ENCODE results near the gene ANKMY1.

Gene ANKMY1

DNA sequence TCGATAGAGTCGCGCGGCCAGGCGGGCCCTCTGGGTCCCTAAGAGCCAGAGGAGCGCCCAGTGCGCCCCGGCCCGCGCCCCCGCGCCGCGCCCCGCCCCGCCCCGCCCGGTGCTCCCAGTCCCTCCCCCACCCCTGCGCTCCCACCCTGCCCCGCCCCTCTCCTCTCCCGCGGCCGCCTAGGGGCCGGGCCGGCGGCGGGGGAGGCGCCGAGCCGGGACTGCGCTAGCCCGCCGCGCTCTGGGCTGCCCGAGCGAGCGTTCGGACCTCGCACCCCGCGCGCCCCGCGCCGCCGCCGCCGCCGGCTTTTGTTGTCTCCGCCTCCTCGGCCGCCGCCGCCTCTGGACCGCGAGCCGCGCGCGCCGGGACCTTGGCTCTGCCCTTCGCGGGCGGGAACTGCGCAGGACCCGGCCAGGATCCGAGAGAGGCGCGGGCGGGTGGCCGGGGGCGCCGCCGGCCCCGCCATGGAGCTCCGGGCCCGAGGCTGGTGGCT is 122.3 kb downstream of the ANKMY1 start, which contains the start of gene GPC1:
TSS of gene GPC1 (plus strand) at position 207 of the 491 bp plus-strand sequence. CDS start at position 463, 256 bp downstream.
- peaks cover 40% of the 10 kb centered on the region; the same call in 1 of the 2 replicates for H3K27me3 ChIP-seq (ENCODE audit: insufficient read depth, low read depth)
- no peaks in the 10 kb centered on the region for H3K36me3 ChIP-seq (ENCODE audit: insufficient read depth)
- peak within 1 kb of the TSS; percentile 73 for H2AFZ ChIP-seq (ENCODE audit: low read depth)
- H3K79me2 ChIP-seq (ENCODE audit: insufficient read depth, low read depth), result no peaks in the 10 kb centered on the region
- H4K20me1 ChIP-seq (ENCODE audit: insufficient read depth), result no peaks in the 10 kb centered on the region
- H3K4me1 ChIP-seq (ENCODE audit: low read depth, poor library complexity, severe bottlenecking), result no peaks in the 10 kb centered on the region
- no peak within 1 kb of the TSS for H3K27ac ChIP-seq
- no peak within 1 kb of the TSS for H3K9ac ChIP-seq
- TF ChIP-seq, protein P1, sequence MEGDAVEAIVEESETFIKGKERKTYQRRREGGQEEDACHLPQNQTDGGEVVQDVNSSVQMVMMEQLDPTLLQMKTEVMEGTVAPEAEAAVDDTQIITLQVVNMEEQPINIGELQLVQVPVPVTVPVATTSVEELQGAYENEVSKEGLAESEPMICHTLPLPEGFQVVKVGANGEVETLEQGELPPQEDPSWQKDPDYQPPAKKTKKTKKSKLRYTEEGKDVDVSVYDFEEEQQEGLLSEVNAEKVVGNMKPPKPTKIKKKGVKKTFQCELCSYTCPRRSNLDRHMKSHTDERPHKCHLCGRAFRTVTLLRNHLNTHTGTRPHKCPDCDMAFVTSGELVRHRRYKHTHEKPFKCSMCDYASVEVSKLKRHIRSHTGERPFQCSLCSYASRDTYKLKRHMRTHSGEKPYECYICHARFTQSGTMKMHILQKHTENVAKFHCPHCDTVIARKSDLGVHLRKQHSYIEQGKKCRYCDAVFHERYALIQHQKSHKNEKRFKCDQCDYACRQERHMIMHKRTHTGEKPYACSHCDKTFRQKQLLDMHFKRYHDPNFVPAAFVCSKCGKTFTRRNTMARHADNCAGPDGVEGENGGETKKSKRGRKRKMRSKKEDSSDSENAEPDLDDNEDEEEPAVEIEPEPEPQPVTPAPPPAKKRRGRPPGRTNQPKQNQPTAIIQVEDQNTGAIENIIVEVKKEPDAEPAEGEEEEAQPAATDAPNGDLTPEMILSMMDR (conservative IDR thresholded peaks at IDR 0.05; ENCODE audit: low read depth, low read length), result no peak
- H3K4me3 ChIP-seq (IDR thresholded peaks at IDR 0.05; ENCODE audit: insufficient read depth, low read depth, low read length), result no peak within 1 kb of the TSS
- peak within 1 kb of the TSS; percentile 67 for H3K4me2 ChIP-seq

DNA sequence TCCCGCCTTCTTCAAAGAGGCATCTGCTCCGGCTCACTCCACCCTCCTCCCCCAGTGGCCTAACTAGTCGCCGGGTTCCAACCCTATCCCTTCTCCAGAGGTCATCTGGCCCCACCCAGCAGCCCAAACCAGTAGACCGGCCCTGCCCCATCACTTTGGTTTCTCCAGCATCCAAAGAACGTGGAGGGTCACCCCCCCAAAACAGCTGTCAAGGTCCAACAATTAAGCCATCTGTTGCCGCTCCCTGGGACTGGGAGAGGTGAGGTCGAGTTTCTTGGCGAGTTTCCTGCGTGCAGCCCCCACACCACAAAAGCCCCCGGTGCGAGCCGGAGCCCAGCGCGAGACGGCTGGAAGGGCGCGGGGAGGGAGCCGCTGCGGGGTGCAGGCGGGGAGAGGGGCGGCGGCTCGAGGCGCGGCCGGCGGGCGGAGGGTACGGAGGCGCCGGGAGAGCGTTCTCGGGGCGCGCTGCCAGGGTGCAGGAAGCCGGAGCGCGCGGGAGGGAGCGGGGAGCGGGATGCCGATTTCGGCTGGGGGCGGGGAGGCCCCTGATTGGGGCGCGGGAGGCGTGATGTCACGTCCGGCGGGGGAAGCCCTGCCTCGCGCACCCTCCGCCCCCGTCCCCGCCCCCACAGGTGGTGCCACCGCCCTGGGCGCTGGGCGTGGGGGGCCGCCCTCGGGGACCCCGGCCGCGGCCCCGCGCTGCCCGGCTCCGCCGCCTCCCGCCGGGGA is 122.9 kb downstream of the ANKMY1 start:
- peaks cover 35% of the 10 kb centered on the region; the same call in 1 of the 2 replicates for H3K27me3 ChIP-seq (ENCODE audit: insufficient read depth, low read depth)
- H3K4me3 ChIP-seq (IDR thresholded peaks at IDR 0.05; ENCODE audit: insufficient read depth, low read depth, low read length), result no peak overlapping the region
- H4K20me1 ChIP-seq (ENCODE audit: insufficient read depth), result no peaks in the 10 kb centered on the region
- peak overlapping the region; percentile 67 for H3K4me2 ChIP-seq
- H3K36me3 ChIP-seq (ENCODE audit: insufficient read depth), result no peaks in the 10 kb centered on the region
- TF ChIP-seq, protein P1 (conservative IDR thresholded peaks at IDR 0.05; ENCODE audit: low read depth, low read length), result no peak
- peak overlapping the region; percentile 73; the same call in 1 of the 2 replicates for H2AFZ ChIP-seq (ENCODE audit: low read depth)
- no peaks in the 10 kb centered on the region for H3K79me2 ChIP-seq (ENCODE audit: insufficient read depth, low read depth)
- no peak overlapping the region for H3K27ac ChIP-seq
- no peaks in the 10 kb centered on the region for H3K4me1 ChIP-seq (ENCODE audit: low read depth, poor library complexity, severe bottlenecking)
- no peak overlapping the region for H3K9ac ChIP-seq

DNA sequence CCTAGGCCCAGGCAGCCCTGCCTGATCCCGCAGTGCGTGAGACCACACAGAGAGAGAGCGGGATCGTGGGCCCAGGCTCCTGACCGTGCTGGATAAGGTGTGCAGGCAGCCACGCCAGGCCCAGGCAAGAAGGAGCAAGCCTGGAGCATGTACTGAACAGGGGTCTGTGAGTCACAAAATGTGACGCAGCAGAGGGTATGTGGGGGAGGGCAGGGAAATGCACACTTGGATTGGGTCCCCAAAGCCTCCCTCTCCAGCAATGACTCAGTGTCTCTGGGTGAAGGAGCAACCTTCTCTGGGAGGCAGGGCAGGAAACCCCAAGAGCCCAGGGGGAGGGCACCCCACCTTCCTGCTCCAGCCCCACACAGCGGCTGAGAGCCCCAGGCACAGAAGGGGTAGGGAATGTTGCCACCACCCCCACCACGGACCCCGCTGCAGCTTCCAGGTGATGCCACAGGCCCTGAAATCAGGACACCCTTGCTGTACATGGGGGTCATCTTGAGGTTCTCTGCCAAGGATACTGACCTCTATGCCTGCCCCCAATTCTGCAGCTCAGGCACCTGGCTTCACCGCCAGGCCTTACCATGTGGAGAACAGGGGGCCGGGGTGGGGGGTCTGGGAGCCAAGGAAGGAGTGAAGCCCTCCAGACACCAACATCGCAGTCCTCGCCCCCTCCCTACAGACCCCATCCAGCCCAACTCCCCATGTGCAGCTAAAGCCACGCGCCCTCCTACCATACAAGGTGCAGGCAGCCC is 123.6 kb downstream of the ANKMY1 start:
- H3K27ac ChIP-seq, result no peak overlapping the region
- no peak overlapping the region for H3K9ac ChIP-seq
- no peaks in the 10 kb centered on the region for H3K36me3 ChIP-seq (ENCODE audit: insufficient read depth)
- H4K20me1 ChIP-seq (ENCODE audit: insufficient read depth), result no peaks in the 10 kb centered on the region
- no peaks in the 10 kb centered on the region for H3K79me2 ChIP-seq (ENCODE audit: insufficient read depth, low read depth)
- TF ChIP-seq, protein P1 (conservative IDR thresholded peaks at IDR 0.05; ENCODE audit: low read depth, low read length), result no peak
- H2AFZ ChIP-seq (ENCODE audit: low read depth), result peak overlapping the region; percentile 73; the same call in 1 of the 2 replicates
- peaks cover 31% of the 10 kb centered on the region; the same call in 1 of the 2 replicates for H3K27me3 ChIP-seq (ENCODE audit: insufficient read depth, low read depth)
- H3K4me3 ChIP-seq (IDR thresholded peaks at IDR 0.05; ENCODE audit: insufficient read depth, low read depth, low read length), result no peak overlapping the region
- H3K4me2 ChIP-seq, result no peak overlapping the region
- H3K4me1 ChIP-seq (ENCODE audit: low read depth, poor library complexity, severe bottlenecking), result no peaks in the 10 kb centered on the region

DNA sequence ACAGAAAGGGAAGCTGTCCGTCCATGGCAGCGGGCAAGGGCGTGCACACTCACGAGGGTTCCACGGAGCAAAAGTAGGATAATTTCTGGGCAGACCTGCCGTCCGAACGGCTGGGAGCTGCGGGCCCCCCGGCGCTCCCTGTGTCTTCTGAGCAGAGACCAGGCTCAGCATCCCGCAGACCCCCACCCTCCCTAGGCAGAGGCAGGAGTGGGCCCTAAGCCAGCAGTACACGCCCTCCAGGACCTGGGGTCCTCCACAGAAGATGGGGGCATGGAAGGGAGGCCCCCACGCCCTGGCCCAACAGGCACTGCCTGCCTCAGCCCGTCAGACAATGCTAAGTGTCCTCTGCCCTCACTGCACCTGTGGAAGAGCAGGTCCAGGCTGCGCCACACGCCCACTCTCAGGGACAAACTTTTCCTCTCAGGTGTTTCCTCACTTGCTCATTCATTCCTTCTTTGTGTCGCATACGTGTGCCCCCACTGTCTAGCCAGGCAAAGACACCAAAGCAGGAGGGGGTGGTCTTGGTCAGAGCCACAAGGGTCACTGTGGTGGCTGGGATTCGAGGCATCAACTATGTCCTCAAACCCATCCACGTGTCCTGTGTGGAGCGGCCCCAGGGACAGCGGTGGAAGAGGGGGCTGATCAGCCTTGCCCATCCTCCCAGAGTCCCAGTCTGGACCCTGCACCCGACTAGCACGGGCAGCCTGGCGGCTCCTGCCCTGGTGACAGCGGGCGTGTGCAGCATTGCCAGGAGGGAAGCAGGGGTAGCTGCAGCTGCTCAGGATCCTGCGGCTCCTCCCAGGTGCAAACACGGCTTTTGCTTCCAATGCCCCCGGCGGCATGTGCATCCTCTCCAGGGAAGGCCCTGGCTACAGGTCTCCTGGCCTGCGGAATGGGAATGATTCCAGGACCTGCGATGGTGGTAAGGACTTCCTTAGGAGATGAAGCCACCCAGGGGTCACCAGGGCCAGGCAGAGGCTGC is 124.7 kb downstream of the ANKMY1 start:
- H3K27ac ChIP-seq, result no peak overlapping the region
- peaks cover 31% of the 10 kb centered on the region; the same call in 1 of the 2 replicates for H3K27me3 ChIP-seq (ENCODE audit: insufficient read depth, low read depth)
- H3K79me2 ChIP-seq (ENCODE audit: insufficient read depth, low read depth), result no peaks in the 10 kb centered on the region
- no peaks in the 10 kb centered on the region for H3K36me3 ChIP-seq (ENCODE audit: insufficient read depth)
- H3K4me2 ChIP-seq, result no peak overlapping the region
- no peak overlapping the region for H3K9ac ChIP-seq
- H2AFZ ChIP-seq (ENCODE audit: low read depth), result no peak overlapping the region
- no peak overlapping the region for H3K4me3 ChIP-seq (IDR thresholded peaks at IDR 0.05; ENCODE audit: insufficient read depth, low read depth, low read length)
- TF ChIP-seq, protein P1 (conservative IDR thresholded peaks at IDR 0.05; ENCODE audit: low read depth, low read length), result no peak
- no peaks in the 10 kb centered on the region for H3K4me1 ChIP-seq (ENCODE audit: low read depth, poor library complexity, severe bottlenecking)
- H4K20me1 ChIP-seq (ENCODE audit: insufficient read depth), result no peaks in the 10 kb centered on the region
